PC-9 (cell line): ENCODE data around the gene PCNX1.

ENCODE experiments used
- CTCF ChIP-seq: fragments of 200-600 bp; sonication (generic); conservative IDR thresholded peaks from 2 replicates; pipeline ENCODE4 v1.6.1; 2017; ENCODE audit warnings: mixed run types, antibody characterized with exemption, mild to moderate bottlenecking, moderate library complexity
- EZH2 ChIP-seq: fragments of 200-600 bp; sonication (generic); IDR thresholded peaks from 2 replicates; pipeline ENCODE4 v1.8.0; 2017; ENCODE audit warnings: antibody characterized with exemption, low read depth

DNA sequence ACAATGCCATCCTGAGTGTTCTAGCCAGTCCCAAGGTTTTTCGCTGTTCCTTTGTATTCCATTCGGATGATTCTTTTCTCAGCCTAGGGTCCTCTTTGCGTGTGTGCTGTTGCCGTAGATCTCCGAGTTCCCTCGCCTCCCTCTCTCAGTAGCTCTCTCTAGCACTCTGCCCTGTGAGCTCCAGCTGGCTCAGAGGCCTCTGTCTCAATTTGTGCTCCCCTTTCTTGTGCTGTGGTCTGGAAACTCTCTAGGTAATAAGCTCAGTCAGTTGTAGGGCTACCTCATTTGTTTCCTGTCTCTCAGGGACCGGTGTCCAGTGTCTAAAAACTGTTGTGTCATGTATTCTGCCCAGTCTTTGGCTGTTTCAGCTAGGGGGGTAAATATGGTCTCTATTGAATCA lies 179.3 kb downstream of the PCNX1 start:
- no peak for TF ChIP-seq CTCF
- no peak for TF ChIP-seq EZH2
